HEK293 (cell line): ENCODE results near the gene TNKS1BP1.

Experiments used
- FEZF1 ChIP-seq: fragments of 450-650 bp; formaldehyde crosslinking; IDR thresholded peaks from 2 replicates; pipeline ENCODE4 v1.5.1; 2016; ENCODE audit warnings: missing biosample characterization, missing genetic modification characterization
- IKZF3 ChIP-seq: fragments of 450-650 bp; IDR thresholded peaks from 2 replicates; pipeline ENCODE4 v1.5.0; 2018; ENCODE audit warnings: missing biosample characterization, mild to moderate bottlenecking, missing genetic modification characterization, moderate library complexity
- KLF1 ChIP-seq: fragments of 450-650 bp; formaldehyde crosslinking; IDR thresholded peaks from 2 replicates; pipeline ENCODE4 v1.5.1; 2016; ENCODE audit warnings: missing biosample characterization, missing genetic modification characterization
- KLF9 ChIP-seq: fragments of 450-650 bp; formaldehyde crosslinking; IDR thresholded peaks from 2 replicates; pipeline ENCODE4 v1.5.1; 2016; ENCODE audit warnings: missing biosample characterization, missing genetic modification characterization, low read depth
- PBX3 ChIP-seq: sonication (generic); formaldehyde crosslinking; IDR thresholded peaks from 2 replicates; pipeline ENCODE4 v1.8.1; 2022; ENCODE audit warnings: mild to moderate bottlenecking, moderate library complexity, missing genetic modification reagents
- SP7 ChIP-seq: fragments of 450-650 bp; formaldehyde crosslinking; IDR thresholded peaks from 2 replicates; pipeline ENCODE4 v1.5.1; 2016; ENCODE audit warnings: missing biosample characterization, missing genetic modification characterization
- TSHZ1 ChIP-seq: fragments of 450-650 bp; formaldehyde crosslinking; IDR thresholded peaks from 2 replicates; pipeline ENCODE4 v1.5.1; 2016; ENCODE audit warnings: missing biosample characterization, missing genetic modification characterization, borderline replicate concordance
- ZBTB10 ChIP-seq: fragments of 450-650 bp; formaldehyde crosslinking; IDR thresholded peaks from 2 replicates; pipeline ENCODE4 v1.5.1; 2016; ENCODE audit warnings: missing biosample characterization, missing genetic modification characterization
- ZBTB49 ChIP-seq: fragments of 450-650 bp; formaldehyde crosslinking; IDR thresholded peaks from 2 replicates; pipeline ENCODE4 v1.5.1; 2016; ENCODE audit warnings: missing biosample characterization, missing genetic modification characterization, low read depth
- ZFHX2 ChIP-seq: fragments of 450-650 bp; formaldehyde crosslinking; conservative IDR thresholded peaks from 2 replicates; pipeline ENCODE4 v1.5.1; 2016; ENCODE audit warnings: missing biosample characterization, missing genetic modification characterization
- ZNF148 ChIP-seq: fragments of 450-650 bp; formaldehyde crosslinking; IDR thresholded peaks from 2 replicates; pipeline ENCODE4 v1.5.0; 2017; ENCODE audit warnings: missing biosample characterization, missing genetic modification characterization, borderline replicate concordance
- ZNF19 ChIP-seq: fragments of 450-650 bp; formaldehyde crosslinking; IDR thresholded peaks from 2 replicates; pipeline ENCODE4; 2016; ENCODE audit warnings: missing biosample characterization, missing genetic modification characterization, low read depth
- ZNF223 ChIP-seq: fragments of 450-650 bp; formaldehyde crosslinking; IDR thresholded peaks from 2 replicates; pipeline ENCODE4 v1.5.1; 2016; ENCODE audit warnings: missing biosample characterization, missing genetic modification characterization
- ZNF335 ChIP-seq: fragments of 450-650 bp; formaldehyde crosslinking; conservative IDR thresholded peaks from 2 replicates; pipeline ENCODE4 v1.5.1; 2016; ENCODE audit warnings: missing biosample characterization, missing genetic modification characterization
- ZNF341 ChIP-seq: fragments of 450-650 bp; formaldehyde crosslinking; IDR thresholded peaks from 2 replicates; pipeline ENCODE4; 2016; ENCODE audit warnings: low read depth, missing biosample characterization, missing genetic modification characterization
- ZNF391 ChIP-seq: fragments of 450-650 bp; formaldehyde crosslinking; IDR thresholded peaks from 2 replicates; pipeline ENCODE4 v1.5.1; 2016; ENCODE audit warnings: low read depth, missing biosample characterization, missing genetic modification characterization, borderline replicate concordance
- ZNF398 ChIP-seq: fragments of 450-650 bp; formaldehyde crosslinking; IDR thresholded peaks from 2 replicates; pipeline ENCODE4 v1.5.1; 2017; ENCODE audit warnings: missing biosample characterization, missing genetic modification characterization
- ZNF426 ChIP-seq: fragments of 450-650 bp; formaldehyde crosslinking; IDR thresholded peaks from 2 replicates; pipeline ENCODE4 v1.5.1; 2017; ENCODE audit warnings: missing biosample characterization, missing genetic modification characterization, mild to moderate bottlenecking, inconsistent platforms, moderate library complexity
- ZNF639 ChIP-seq: fragments of 450-650 bp; formaldehyde crosslinking; IDR thresholded peaks from 2 replicates; pipeline ENCODE4 v1.5.1; 2016; ENCODE audit warnings: missing biosample characterization, missing genetic modification characterization
- ZNF701 ChIP-seq: fragments of 450-650 bp; formaldehyde crosslinking; IDR thresholded peaks from 2 replicates; pipeline ENCODE4 v1.5.1; 2016; ENCODE audit warnings: missing biosample characterization, missing genetic modification characterization
- ZNF707 ChIP-seq: fragments of 450-650 bp; formaldehyde crosslinking; IDR thresholded peaks from 2 replicates; pipeline ENCODE4 v1.5.1; 2016; ENCODE audit warnings: missing biosample characterization, missing genetic modification characterization
- ZNF792 ChIP-seq: fragments of 450-650 bp; formaldehyde crosslinking; IDR thresholded peaks from 2 replicates; pipeline ENCODE4 v1.5.1; 2016; ENCODE audit warnings: missing biosample characterization, missing genetic modification characterization

Gene TNKS1BP1

GRCh38 chr11:57322256-57323166, 2.2 kb downstream of the TNKS1BP1 start (continued):
- TF ChIP-seq ZNF398 (tag by site-specific recombination) (peak; percentile 97), KLF9 (tag by site-specific recombination) (no peak), ZNF148 (no peak), ZNF792 (tag by site-specific recombination) (no peak), ZNF341 (tag by site-specific recombination) (peak; percentile 84), PBX3 (CRISPR knock-in tag) (no peak), ZNF639 (tag by site-specific recombination) (no peak), KLF1 (tag by site-specific recombination) (peak; percentile 86), ZBTB49 (no peak), IKZF3 (peak; percentile 70), ZNF19 (no peak), TSHZ1 (tag by site-specific recombination) (no peak), ZNF335 (peak; percentile 49), ZNF223 (tag by site-specific recombination) (no peak), ZFHX2 (tag by site-specific recombination) (peak; percentile 74), ZNF391 (tag by site-specific recombination) (no peak), ZNF701 (tag by site-specific recombination) (no peak), SP7 (tag by site-specific recombination) (0 out of 2 replicates have a peak, but pooled peaks have one; percentile 19), ZNF707 (tag by site-specific recombination) (no peak), ZNF426 (no peak), ZBTB10 (tag by site-specific recombination) (no peak), FEZF1 (tag by site-specific recombination) (no peak)
